Astrocyte of the spinal cord (primary cell): ENCODE measurements around the gene ZNF597.

Experiments
- DNase-seq: peaks from one replicate; pipeline ENCODE4 v3.0.0; 2011; ENCODE audit warnings: low read depth, low spot score
- H3K4me3 ChIP-seq: 2 replicates; pipeline ENCODE4 v1.5.1; 2011; ENCODE audit warnings: low read depth, mild to moderate bottlenecking, low read length, moderate library complexity
- in situ Hi-C: cut with HindIII; loops from 2 replicates; pipeline ENCODE4 v1.10.0; 2017; ENCODE audit warnings: low sequenced_read_pairs
- TF ChIP-seq, protein P1 (sequence below): IDR thresholded peaks from 2 replicates; pipeline ENCODE4 v1.5.1; 2012; ENCODE audit warnings: low read depth, mild to moderate bottlenecking, low read length, inconsistent platforms

ZNF597 gene

DNA sequence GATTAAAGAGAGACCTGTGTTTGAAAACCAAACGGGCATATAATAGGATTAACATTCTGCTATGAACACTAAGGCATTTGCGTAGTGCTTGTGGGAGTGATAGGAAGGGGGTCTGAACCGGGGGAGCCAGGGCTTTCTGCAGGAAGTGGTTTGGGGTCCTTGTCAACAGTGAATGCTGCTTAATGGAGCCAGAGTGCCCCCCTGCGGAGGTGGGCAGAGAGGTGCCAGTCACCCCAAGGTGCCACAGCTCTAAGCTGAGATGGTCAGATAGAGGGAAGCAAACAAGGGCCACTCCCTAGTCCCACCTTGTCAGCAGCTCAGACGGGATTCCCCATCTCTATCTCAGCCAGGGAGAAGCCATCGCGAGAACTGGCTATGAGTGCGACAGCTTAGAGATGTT, 17.8 kb upstream of the ZNF597 start:
- TF ChIP-seq, protein P1, sequence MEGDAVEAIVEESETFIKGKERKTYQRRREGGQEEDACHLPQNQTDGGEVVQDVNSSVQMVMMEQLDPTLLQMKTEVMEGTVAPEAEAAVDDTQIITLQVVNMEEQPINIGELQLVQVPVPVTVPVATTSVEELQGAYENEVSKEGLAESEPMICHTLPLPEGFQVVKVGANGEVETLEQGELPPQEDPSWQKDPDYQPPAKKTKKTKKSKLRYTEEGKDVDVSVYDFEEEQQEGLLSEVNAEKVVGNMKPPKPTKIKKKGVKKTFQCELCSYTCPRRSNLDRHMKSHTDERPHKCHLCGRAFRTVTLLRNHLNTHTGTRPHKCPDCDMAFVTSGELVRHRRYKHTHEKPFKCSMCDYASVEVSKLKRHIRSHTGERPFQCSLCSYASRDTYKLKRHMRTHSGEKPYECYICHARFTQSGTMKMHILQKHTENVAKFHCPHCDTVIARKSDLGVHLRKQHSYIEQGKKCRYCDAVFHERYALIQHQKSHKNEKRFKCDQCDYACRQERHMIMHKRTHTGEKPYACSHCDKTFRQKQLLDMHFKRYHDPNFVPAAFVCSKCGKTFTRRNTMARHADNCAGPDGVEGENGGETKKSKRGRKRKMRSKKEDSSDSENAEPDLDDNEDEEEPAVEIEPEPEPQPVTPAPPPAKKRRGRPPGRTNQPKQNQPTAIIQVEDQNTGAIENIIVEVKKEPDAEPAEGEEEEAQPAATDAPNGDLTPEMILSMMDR: no peak
- H3K4me3 ChIP-seq: no peak overlapping the region
- no peak for DNase-seq
- in situ Hi-C loops: no loop called here

DNA sequence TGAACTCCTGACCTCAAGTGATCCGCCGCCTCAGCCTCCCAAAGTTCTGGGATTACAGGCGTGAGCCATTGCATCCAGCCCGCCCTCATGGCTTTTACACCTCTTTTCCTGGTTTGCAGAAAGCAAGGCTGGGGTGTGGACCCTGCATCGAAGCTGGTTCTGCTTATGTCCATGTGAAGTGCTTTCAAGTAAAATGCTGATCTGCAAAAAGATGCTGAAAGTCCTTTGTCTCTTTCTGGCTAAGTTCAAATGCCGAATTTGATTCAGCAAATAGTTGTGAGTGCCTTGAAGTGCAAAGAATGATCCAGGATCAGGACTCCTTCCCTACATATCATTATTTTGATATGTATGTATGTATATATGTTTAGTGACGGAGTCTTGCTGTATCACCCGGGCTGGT, 17.3 kb upstream of the ZNF597 start:
- TF ChIP-seq, protein P1: no peak
- in situ Hi-C loops: no loop called here
- no peak overlapping the region for H3K4me3 ChIP-seq
- no peak for DNase-seq

GRCh38 chr16:3460121-3460520, 16.8 kb upstream of the ZNF597 start:
- DNase-seq: no peak
- TF ChIP-seq, protein P1: no peak
- in situ Hi-C loops: no loop called here
- H3K4me3 ChIP-seq: no peak overlapping the region

DNA sequence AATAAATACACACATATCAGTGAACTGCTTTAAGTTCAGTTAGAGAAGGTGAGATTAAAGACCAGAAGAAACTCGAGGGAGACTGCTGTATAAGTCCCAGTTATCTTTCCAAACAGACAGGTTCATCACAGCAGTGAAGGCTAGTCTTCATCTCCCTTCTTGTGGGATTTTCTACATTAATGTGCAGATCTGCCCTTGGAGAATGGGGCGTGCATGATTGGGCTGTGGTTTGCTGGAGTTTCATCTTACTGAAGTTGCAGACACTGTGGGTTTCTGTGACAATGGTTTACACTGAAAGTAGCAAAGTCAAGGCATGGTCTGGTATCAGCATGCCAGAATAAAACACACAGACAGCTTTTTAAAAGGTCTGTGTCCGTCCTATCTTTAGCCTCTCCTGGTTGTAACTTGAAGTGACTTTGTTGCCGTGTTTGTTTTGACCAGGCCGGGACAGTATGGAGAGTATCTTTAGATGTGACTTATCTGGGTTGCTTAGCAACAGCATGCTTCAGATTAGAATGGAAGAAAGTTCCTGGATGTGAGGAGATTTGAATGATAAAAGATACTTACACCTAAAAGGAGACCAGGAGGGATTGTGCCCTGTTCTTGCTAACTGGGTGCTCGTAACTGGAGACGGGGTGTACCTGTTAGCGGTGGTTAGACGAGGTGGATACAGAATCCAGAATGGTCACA, 16.2 kb upstream of the ZNF597 start:
- H3K4me3 ChIP-seq: peak overlapping the region; percentile 89
- in situ Hi-C loops: no loop called here
- no peak for DNase-seq
- TF ChIP-seq, protein P1: no peak

DNA sequence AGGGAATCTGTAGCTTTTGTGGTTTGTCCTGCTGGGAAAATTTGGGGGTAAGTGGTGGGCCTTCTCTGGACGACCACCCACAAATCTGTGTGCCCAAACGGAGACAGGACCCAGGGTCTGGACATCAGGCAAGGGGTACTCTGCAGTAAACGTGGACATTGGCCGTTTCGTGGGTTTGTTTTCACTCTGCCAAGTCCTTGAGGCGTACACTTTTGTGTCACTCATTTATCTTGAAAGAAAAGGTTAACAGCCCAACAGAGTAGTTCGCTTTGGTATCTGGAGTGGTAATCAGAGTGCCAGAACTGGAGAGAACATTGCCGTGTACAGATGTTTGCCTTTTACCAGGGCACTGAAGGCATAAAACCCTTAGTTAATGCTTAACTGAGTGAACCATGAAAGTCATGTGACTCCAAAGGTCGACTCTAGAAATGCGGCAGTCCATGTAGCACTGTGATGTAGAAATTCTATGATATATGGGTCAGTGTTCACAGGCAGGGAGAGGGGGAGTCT, 15.6 kb upstream of the ZNF597 start:
- peak overlapping the region; percentile 89 for H3K4me3 ChIP-seq
- in situ Hi-C loops: no loop called here
- DNase-seq: peak; percentile 19
- TF ChIP-seq, protein P1: no peak

- in situ Hi-C loops: no loop called here
- H3K4me3 ChIP-seq: peak overlapping the region; percentile 89
- TF ChIP-seq, protein P1: no peak
- DNase-seq: peak; percentile 29
Observed at GRCh38 chr16:3458278-3458851, 15.1 kb upstream of the ZNF597 start.
